GM21619 (cell line): ENCODE results near the gene CCDC30.
"Not testable (repeated sequence)": the region's sequence is repeated elsewhere in the genome, so short reads cannot be mapped to it uniquely, and the experiment has no call there.

Experiments
- ATAC-seq: cut with Tn5 transposase; IDR thresholded peaks from one replicate; pipeline ENCODE4 v1.9.1; 2021; ENCODE audit not compliant: unreplicated experiment

CCDC30 gene

GRCh38 chr1:42523171-42523570, 60.1 kb downstream of the CCDC30 start:
- ATAC-seq = no peak

- no peak for ATAC-seq
Observed at GRCh38 chr1:42524330-42524729, 61.2 kb downstream of the CCDC30 start.

- no peak for ATAC-seq
Observed at GRCh38 chr1:42529724-42530181, 66.7 kb downstream of the CCDC30 start.

- no peak for ATAC-seq
Observed at GRCh38 chr1:42531043-42531442, 68.0 kb downstream of the CCDC30 start.

GRCh38 chr1:42533101-42533863, 70.2 kb downstream of the CCDC30 start:
- ATAC-seq = no peak

- no peak for ATAC-seq
Observed at GRCh38 chr1:42541104-42541503, 78.0 kb downstream of the CCDC30 start.

GRCh38 chr1:42551180-42551579, 88.1 kb downstream of the CCDC30 start:
- ATAC-seq = no peak

GRCh38 chr1:42551590-42551989, 88.5 kb downstream of the CCDC30 start:
- no peak for ATAC-seq

- no peak for ATAC-seq
Observed at GRCh38 chr1:42552636-42553035, 89.5 kb downstream of the CCDC30 start.

GRCh38 chr1:42557230-42557851, 94.3 kb downstream of the CCDC30 start:
- no peak for ATAC-seq

- ATAC-seq = no peak
Observed at GRCh38 chr1:42567038-42567437, 104.0 kb downstream of the CCDC30 start.

GRCh38 chr1:42576935-42577334, 113.8 kb downstream of the CCDC30 start:
- no peak for ATAC-seq

GRCh38 chr1:42586016-42586415, 122.9 kb downstream of the CCDC30 start:
- no peak for ATAC-seq

- ATAC-seq = no peak
Observed at GRCh38 chr1:42587753-42588152, 124.7 kb downstream of the CCDC30 start.

GRCh38 chr1:42592811-42593210, 129.7 kb downstream of the CCDC30 start:
- no peak for ATAC-seq

GRCh38 chr1:42593486-42594100, 130.5 kb downstream of the CCDC30 start:
- no peak for ATAC-seq

GRCh38 chr1:42601472-42601871, 138.4 kb downstream of the CCDC30 start:
- no peak for ATAC-seq

GRCh38 chr1:42613803-42614131, 150.7 kb downstream of the CCDC30 start:
- no peak for ATAC-seq

GRCh38 chr1:42618866-42619265, 155.8 kb downstream of the CCDC30 start:
- ATAC-seq = no peak

GRCh38 chr1:42620307-42620706, 157.2 kb downstream of the CCDC30 start:
- no peak for ATAC-seq

GRCh38 chr1:42621180-42621579, 158.1 kb downstream of the CCDC30 start:
- not testable (repeated sequence) for ATAC-seq

- ATAC-seq = not testable (repeated sequence)
Observed at GRCh38 chr1:42627205-42627604, 164.1 kb downstream of the CCDC30 start.
